GM10266 (cell line): Measurements from ENCODE around the gene LENG9.
"Not testable (repeated sequence)": the region's sequence is repeated elsewhere in the genome, so short reads cannot be mapped to it uniquely, and the experiment has no call there.

Experiments
- DNase-seq: peaks from one replicate; pipeline ENCODE4 v3.0.0; 2012; ENCODE audit errors: extremely low spot score
- TF ChIP-seq, protein P1 (sequence below): IDR thresholded peaks from 2 replicates; pipeline ENCODE4 v1.5.1; 2012; ENCODE audit warnings: mild to moderate bottlenecking, low read depth; ENCODE audit not compliant: control insufficient read depth, insufficient read depth; ENCODE audit errors: missing control alignments

The LENG9 gene

DNA sequence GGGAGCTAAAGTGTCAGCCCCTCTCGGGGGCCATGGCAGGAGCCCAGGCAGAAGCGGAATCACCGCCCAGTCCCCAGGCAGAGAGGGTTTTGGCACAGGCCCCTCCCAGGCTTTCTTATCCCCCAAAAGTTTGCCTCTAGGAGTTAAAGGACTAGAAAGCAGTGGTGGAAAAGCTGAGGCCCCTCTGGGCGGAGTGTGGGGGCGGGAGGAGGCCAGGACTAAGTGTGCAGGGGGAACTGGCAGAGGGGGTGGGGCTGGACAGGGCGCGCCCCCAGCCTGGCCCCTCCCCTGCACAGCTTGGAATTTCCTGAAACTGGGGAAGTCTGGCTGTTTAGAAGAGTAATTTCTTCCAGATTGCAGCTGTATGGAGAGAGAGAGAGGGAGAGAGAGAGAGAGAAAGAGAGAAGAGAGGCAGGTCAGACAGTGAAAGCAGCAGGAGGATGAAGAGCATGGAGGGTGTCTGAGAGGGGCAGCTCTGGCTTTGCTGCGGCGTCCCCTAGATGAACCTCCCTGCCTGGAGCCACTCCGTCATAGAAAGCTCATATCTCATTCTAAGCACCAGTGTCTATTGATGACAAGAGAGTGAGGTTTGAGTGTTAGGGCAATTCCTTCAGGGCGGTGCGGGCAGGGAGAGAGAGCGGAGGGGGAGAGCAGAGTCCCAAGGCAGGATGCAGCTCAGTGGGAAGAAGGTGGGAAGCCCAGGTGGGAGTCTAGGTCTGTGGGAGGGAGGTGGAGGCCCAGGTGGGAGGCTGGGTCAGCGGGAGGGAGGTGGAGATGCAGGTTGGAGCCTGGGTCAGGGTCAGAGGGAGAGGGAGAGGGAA, 9.7 kb upstream of the LENG9 start, which contains the start of gene CDC42EP5:
CDC42EP5 (minus strand) TSS at position 226 of the 821 bp plus-strand sequence. CDS start 7,749 bp downstream, outside the sequence.
- TF ChIP-seq, protein P1, sequence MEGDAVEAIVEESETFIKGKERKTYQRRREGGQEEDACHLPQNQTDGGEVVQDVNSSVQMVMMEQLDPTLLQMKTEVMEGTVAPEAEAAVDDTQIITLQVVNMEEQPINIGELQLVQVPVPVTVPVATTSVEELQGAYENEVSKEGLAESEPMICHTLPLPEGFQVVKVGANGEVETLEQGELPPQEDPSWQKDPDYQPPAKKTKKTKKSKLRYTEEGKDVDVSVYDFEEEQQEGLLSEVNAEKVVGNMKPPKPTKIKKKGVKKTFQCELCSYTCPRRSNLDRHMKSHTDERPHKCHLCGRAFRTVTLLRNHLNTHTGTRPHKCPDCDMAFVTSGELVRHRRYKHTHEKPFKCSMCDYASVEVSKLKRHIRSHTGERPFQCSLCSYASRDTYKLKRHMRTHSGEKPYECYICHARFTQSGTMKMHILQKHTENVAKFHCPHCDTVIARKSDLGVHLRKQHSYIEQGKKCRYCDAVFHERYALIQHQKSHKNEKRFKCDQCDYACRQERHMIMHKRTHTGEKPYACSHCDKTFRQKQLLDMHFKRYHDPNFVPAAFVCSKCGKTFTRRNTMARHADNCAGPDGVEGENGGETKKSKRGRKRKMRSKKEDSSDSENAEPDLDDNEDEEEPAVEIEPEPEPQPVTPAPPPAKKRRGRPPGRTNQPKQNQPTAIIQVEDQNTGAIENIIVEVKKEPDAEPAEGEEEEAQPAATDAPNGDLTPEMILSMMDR, result no peak
- DNase-seq, result peak; percentile 34

DNA sequence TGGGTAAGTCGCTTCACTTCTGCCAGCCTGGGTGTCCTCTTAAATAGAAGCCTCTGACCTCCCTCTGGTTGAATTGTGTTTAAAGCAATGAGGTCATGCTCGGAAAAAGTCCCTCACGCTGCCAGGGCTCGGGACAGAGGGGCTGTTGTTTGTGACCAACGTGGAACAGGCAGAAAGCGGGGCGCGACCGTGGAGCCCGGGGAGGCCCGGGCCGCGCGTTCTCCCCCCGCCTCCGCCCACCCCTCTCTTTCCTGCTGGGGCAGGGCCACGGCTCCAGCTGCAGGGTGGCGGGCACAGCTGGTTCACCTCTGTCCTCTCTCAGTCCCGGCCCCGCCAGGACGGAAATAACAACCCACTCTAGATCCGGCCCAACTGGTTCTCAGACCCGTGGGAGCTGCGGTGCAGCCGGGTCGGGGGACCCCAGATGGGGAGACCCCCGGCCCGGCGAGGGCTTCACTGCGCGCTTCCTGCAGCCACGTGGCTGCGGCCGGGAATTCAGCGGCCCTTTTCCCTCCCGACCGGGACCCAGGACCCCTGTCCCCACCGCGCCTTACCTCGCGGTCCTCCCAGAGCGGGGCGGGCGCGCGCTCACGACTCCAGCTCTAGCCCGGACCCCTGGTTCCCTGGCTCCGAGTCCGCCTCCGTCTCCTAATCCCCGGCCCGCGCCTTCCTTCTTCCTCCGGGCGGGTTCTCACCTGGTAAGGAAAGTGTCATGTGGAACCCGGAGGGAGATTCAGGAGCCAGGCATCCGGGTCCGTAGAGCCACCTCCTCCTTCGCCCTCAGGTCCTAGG, 7.6 kb upstream of the LENG9 start:
- DNase-seq, result peak; percentile 65

DNA sequence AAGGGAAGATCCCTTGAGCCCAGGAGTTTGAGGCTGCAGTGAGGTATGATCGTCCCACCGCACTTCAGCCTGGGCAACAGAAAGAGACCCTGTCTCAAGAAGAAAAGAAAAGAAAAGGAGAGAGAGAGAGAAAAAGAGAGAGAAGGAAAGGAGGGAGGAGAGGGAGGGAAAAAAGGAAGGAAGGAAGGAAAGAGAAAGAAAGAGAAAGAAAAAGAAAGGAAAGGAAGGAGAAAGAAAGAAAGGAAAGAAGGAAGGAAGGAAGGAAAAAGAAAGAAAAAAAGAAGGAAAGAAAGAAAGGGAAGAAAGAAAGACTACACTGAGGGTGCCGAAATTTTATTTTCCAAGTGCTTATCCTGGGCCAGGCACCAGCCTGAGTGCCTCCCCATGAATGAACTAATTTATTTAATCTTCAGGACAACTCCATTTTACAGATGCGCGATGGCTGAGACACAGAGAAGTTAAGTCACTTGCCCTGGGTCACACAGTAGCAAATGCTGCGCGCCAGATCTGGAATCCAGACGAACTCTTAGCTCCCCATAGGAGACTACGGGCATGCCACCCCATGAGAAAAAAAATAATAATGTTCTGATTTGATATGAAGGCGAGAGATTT, 6.8 kb upstream of the LENG9 start:
- DNase-seq, result no peak
- TF ChIP-seq, protein P1, result no peak

More for the DNA sequence above, 7.6 kb upstream of the LENG9 start:
- TF ChIP-seq, protein P1, result no peak

DNA sequence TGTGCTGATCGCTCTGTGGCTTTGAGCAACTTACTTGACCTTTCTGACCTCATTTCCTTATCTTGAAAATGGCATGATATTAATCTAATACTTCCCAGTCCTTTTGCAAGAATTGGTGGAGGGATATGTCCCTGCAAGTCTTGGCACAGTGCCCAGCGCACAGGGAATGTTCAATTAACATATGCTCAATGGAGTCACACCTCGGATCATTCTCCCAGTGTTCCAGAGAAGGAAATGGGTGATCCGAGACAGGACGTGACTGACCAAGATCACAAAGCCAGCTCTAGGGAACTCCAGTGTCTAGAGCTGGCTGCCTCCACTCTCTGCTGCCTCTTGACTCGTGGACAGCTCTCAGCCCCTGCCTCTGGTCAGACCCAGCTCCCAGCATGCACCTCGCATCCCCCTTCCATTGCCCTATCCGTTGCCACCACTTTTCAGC, 5.9 kb upstream of the LENG9 start:
- TF ChIP-seq, protein P1, result no peak
- no peak for DNase-seq

DNA sequence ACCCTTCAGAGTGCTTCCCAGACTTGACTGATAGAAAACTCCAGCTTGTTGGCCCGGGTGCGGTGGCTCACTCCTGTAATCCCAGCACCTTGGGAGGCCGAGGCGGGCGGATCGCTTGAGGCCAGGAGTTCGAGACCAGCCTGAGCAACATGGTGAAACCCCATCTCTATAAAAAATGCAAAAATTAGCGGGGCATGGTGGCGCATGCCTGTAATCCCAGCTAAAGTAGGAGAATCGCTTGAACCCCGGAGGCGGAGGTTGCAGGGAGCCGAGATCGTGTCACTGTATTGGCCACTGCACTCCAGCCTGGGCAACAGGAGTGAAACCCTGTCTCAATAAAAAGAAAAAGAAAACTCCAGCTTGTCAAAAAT, 2.5 kb upstream of the LENG9 start:
- DNase-seq, result not testable (repeated sequence)

DNA sequence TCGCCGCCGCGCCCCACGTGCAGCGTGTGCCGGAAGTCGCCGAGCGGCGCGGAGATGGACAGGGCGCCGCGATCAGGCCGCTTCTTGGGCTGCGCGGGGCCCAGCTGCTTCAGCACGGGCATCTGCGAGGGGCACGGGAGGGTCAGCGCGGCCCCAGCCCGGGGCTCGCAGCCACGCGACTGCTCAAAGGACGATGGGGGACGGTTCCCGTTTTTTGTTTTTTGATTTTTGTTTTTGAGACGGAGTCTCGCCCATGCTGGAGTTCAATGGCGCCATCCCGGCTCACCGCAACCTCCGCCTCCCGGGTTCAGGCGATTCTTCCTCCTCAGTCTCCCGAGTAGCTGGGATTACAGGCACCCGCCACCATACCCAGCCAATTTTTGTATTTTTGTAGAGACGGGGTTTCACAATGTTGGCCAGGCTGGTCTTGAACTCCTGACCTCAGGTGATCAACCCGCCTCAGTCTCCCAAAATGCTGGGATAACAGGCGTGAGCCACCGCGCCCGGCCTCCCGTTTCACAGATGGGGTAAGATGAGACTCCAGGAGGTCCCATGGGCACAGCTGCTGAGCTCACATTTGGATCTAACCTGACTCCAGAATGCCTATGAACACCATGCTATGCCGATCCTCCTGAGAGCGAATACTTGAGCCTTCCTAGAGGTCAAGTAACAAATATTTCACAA, 2.0 kb upstream of the LENG9 start:
- TF ChIP-seq, protein P1, result no peak

More for the DNA sequence above, 2.0 kb upstream of the LENG9 start:
- DNase-seq, result no peak
